ENCODE data around the gene HBEGF. TPM values are rescaled to one million over a fixed set of nuclear protein-coding genes. Genes with fewer than 3 reads are reported as not detected.

Gene HBEGF
- total and polyA plus RNA-seq, 2 donors (not counting 1 experiment from before 2014, with no cell fraction given): 0.89 to 2.4 TPM

GRCh38 chr5:140321796-140322195 is 24.6 kb downstream of the HBEGF start:
- ChIA-PET POLR2A (no interaction called here), CTCF (no interaction called here)
- Histone ChIP-seq H3K4me2 (replicated peaks; ENCODE audit: low read depth, low read length, poor library complexity, severe bottlenecking) (no peak overlapping the region), H3K79me2 (ENCODE audit: control insufficient read depth, insufficient read depth, low read length) (no peaks in the 10 kb centered on the region), H3K4me1 (ENCODE audit: control insufficient read depth in 2 of 2, insufficient read depth in 2 of 2, low read length in 2 of 2) (no peaks in the 10 kb centered on the region), H3K27me3 (replicated peaks in 1 of 4; ENCODE audit: control extremely low read depth in 1 of 4, control insufficient read depth in 3 of 4, insufficient read depth in 4 of 4, low read length in 3 of 4) (no peaks in the 10 kb centered on the region), H3K27ac (ENCODE audit: low read length in 2 of 2) (no peak overlapping the region), H4K20me1 (ENCODE audit: control insufficient read depth, insufficient read depth, low read length, poor library complexity, severe bottlenecking) (no peaks in the 10 kb centered on the region), H3K9ac (ENCODE audit: low read length) (no peak overlapping the region), H3K36me3 (replicated peaks in 1 of 2; ENCODE audit: control extremely low read depth in 1 of 2, control insufficient read depth in 1 of 2, extremely low read depth in 1 of 2, insufficient read depth in 2 of 2, low read length in 1 of 2) (no peaks in the 10 kb centered on the region), H3K4me3 (ENCODE audit: control extremely low read depth in 1 of 5, extremely low read depth in 1 of 5, insufficient read depth in 1 of 5, low read depth in 2 of 5, low read length in 4 of 5) (no peak overlapping the region), H2AFZ (ENCODE audit: insufficient read depth, low read depth, low read length, poor library complexity, severe bottlenecking) (no peak overlapping the region), H3K9me3 (ENCODE audit: control extremely low read depth in 1 of 3, control insufficient read depth in 2 of 3, insufficient read depth in 1 of 3, low read length in 2 of 3) (no peaks in the 10 kb centered on the region)
- Mint-ChIP-seq H3K4me3 (no peak overlapping the region), H3K27me3 (no peaks in the 10 kb centered on the region), H3K27ac (no peak overlapping the region), H3K9me3 (ENCODE audit: insufficient read depth) (peaks cover 2% of the 10 kb centered on the region), H3K4me1 (no peaks in the 10 kb centered on the region)
- TF ChIP-seq EZH2 (IDR thresholded peaks at IDR 0.05; ENCODE audit: borderline replicate concordance, insufficient read depth, low read depth, low read length, poor library complexity, severe bottlenecking): no peak
- TF ChIP-seq CTCF (IDR thresholded peaks at IDR 0.05): no peak
- 92% methylated on average over 2 of the region's 2 CpGs for WGBS (ENCODE audit: insufficient coverage)
- intact Hi-C loops (cut with micrococcal nuclease): no loop called here
- DNase-seq (no peak), ATAC-seq (ENCODE audit: low read depth) (no peak)

GRCh38 chr5:140319833-140320232 is 26.6 kb downstream of the HBEGF start:
- Histone ChIP-seq H3K4me3 (ENCODE audit: control extremely low read depth in 1 of 5, extremely low read depth in 1 of 5, insufficient read depth in 1 of 5, low read depth in 2 of 5, low read length in 4 of 5) (no peak overlapping the region), H3K27me3 (replicated peaks in 1 of 4; ENCODE audit: control extremely low read depth in 1 of 4, control insufficient read depth in 3 of 4, insufficient read depth in 4 of 4, low read length in 3 of 4) (no peaks in the 10 kb centered on the region), H3K9ac (ENCODE audit: low read length) (no peak overlapping the region), H3K27ac (ENCODE audit: low read length in 2 of 2) (no peak overlapping the region), H3K36me3 (replicated peaks in 1 of 2; ENCODE audit: control extremely low read depth in 1 of 2, control insufficient read depth in 1 of 2, extremely low read depth in 1 of 2, insufficient read depth in 2 of 2, low read length in 1 of 2) (no peaks in the 10 kb centered on the region), H3K4me2 (replicated peaks; ENCODE audit: low read depth, low read length, poor library complexity, severe bottlenecking) (no peak overlapping the region), H2AFZ (ENCODE audit: insufficient read depth, low read depth, low read length, poor library complexity, severe bottlenecking) (no peak overlapping the region), H3K4me1 (ENCODE audit: control insufficient read depth in 2 of 2, insufficient read depth in 2 of 2, low read length in 2 of 2) (no peaks in the 10 kb centered on the region), H3K9me3 (ENCODE audit: control extremely low read depth in 1 of 3, control insufficient read depth in 2 of 3, insufficient read depth in 1 of 3, low read length in 2 of 3) (no peaks in the 10 kb centered on the region), H3K79me2 (ENCODE audit: control insufficient read depth, insufficient read depth, low read length) (no peaks in the 10 kb centered on the region), H4K20me1 (ENCODE audit: control insufficient read depth, insufficient read depth, low read length, poor library complexity, severe bottlenecking) (no peaks in the 10 kb centered on the region)
- no peaks in the 10 kb centered on the region for H3K4me1 Mint-ChIP-seq
- H3K27ac Mint-ChIP-seq: no peak overlapping the region
- H3K4me3 Mint-ChIP-seq: no peak overlapping the region
- no peaks in the 10 kb centered on the region for H3K27me3 Mint-ChIP-seq
- ChIA-PET CTCF (interaction anchor here (0.9 kb wide), 1 partner anchor 17 kb away, joined by 4 read pairs; no protein-coding TSS in a partner anchor), POLR2A (no interaction called here)
- TF ChIP-seq EZH2 (IDR thresholded peaks at IDR 0.05; ENCODE audit: borderline replicate concordance, insufficient read depth, low read depth, low read length, poor library complexity, severe bottlenecking) (no peak), CTCF (IDR thresholded peaks at IDR 0.05) (no peak)
- ATAC-seq (ENCODE audit: low read depth) (no peak), DNase-seq (no peak)
- WGBS (ENCODE audit: insufficient coverage): 100% methylated on average over 1 of the region's 1 CpG
- peaks cover 2% of the 10 kb centered on the region for H3K9me3 Mint-ChIP-seq (ENCODE audit: insufficient read depth)
- intact Hi-C loops (cut with micrococcal nuclease): no loop called here

Data from B cell (primary cell).